ENCODE results near the gene AGMO.

Gene AGMO

GRCh38 chr7:15389073-15389472, 172.7 kb downstream of the AGMO start:
- no peak for DNase-seq

DNA sequence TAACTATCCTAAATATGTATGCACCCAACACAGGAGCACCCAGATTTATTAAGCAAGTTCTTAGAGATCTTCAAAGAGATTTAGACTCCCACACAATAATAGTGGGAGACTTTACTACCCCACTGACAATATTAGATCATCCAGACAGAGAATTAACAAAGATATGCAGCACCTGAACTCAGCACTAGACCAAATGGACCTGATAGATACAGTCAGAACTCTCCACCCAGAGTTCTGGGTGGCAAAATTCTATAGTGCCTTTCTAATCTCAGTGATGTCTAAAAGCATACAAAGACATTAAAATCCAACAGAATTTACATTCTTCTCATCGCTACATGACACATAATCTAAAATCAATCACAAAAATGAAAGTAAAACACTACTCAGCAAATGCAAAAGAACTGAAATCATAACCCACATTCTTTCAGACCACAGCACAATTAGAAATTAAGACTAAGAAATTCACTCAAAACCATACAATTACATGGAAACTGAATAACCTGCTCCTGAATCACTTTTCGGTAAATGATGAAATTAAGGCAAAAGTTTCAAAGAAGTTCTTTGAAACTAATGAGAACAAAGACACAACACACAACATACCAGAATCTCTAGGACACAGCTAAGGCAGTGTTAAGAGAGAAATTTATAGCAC, 183.2 kb downstream of the AGMO start:
- no peak for DNase-seq

DNA sequence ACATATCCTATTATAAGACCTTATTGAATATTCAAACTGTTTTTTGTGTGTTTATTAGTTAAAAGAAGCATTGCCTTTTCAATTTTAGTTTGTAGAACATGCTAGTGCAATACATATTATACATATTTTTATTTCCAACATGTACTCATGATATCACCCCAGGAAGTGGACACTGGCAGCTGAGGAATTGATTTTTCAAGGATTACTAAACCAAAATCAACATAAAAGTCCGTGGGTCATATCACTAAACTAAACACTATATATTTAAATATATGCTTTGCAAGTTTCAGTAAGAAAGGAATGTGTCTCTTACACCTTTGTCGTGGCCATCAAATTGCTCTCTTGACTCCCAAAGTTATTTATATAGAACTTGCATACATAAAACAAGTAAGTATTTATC, 185.2 kb downstream of the AGMO start:
- DNase-seq, result no peak

DNA sequence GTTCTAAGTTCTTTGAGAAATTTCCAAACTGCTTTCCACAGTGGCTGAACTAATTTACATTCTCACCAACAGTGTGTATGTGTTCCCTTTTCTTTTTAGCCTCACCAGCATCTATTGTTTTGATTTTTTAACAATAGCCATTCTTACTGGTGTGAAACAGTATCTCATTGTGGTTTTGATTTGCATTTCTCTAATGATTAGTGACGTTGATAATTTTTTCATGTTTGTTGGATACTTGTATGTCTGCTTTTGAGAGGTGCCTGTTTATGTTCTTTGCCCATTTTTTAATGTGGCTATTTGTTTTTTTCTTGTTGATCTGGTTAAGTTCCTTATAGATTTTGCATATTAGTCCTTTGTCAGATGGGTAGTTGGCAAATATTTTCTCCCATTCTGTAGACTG, 191.4 kb downstream of the AGMO start:
- DNase-seq, result no peak

- DNase-seq, result no peak
Measured at GRCh38 chr7:15368653-15369052, 193.2 kb downstream of the AGMO start.

- no peak for DNase-seq
Measured at GRCh38 chr7:15367897-15368296, 193.9 kb downstream of the AGMO start.

GRCh38 chr7:15358112-15358511, 203.7 kb downstream of the AGMO start:
- no peak for DNase-seq

- DNase-seq, result no peak
Measured at GRCh38 chr7:15352421-15353206, 209.2 kb downstream of the AGMO start.

- DNase-seq, result no peak
Measured at GRCh38 chr7:15345216-15345615, 216.6 kb downstream of the AGMO start.

GRCh38 chr7:15341817-15342216, 220.0 kb downstream of the AGMO start:
- DNase-seq, result no peak

- DNase-seq, result no peak
Measured at GRCh38 chr7:15336146-15336545, 225.7 kb downstream of the AGMO start.

- no peak for DNase-seq
Measured at GRCh38 chr7:15335390-15335789, 226.4 kb downstream of the AGMO start.

DNA sequence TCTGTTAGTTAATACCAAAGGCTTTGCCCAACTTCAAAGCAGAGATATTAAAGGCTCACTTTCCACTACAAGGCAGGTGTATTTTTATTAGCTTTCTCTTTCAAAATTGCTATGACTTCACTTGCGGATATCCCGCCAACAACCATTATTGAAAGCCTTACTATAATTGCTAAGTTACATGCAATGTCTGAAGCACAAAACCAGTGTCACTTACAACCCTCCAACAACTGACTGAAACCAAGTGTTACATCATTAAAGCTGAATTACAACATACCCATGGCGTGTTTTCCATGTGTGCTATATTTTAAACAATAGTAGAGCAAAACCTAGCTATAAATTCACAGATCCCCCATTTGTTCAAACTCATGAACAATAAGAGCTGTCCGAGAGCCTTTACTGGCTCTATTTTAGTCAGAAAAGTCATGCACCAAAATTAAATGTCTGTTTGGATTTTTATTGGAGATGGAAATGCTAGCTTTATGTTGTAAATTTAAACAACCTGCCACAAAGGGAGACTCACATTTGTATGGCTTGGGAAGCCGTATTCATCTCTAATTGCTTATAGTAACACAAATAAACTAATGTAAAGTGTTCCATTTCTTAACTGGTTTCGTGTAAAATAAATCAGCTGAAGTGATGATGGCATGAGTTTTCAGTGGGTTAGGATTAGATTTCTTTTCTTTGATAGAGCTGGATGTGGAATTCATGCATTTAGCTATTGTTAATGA, 227.1 kb downstream of the AGMO start:
- DNase-seq, result no peak

DNA sequence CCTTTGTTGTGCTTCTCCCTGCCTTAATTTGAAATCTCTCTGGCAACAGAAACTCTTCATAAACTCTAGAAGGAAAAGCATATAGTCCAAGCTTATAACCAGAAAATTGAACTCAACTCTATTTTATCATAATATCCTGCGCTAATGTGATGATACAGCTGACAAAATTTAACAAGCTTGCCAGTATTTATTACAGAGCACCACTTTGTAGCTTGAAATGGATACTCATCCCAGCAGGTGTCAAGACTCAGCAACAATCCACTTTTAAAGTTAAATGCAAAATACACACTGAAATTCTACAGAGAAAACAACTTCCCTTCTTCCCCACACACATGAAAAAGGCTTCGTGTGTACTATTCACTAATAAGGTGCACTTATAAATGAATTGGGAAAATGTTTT, 228.9 kb downstream of the AGMO start:
- no peak for DNase-seq

DNA sequence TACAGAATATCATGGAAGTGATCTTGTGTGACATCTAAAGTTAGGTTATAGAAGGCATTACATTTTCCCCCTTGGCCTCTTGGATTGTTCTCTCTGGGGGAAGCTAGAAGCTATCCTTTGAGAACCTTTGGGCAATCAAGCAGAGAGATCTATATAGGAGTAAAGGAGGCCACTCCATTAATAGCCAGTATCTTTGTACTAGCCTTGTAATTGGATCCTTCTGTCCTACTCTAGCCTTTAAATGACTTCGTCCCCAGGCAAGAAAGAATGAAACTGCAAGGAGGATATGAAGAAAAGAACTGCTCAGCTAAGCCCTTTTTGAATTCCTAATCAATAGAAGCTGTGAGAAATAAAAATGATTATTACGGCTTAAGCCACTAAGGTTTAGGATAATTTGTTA, 230.9 kb downstream of the AGMO start:
- DNase-seq, result no peak

GRCh38 chr7:15327001-15327400, 234.8 kb downstream of the AGMO start:
- DNase-seq, result no peak

DNA sequence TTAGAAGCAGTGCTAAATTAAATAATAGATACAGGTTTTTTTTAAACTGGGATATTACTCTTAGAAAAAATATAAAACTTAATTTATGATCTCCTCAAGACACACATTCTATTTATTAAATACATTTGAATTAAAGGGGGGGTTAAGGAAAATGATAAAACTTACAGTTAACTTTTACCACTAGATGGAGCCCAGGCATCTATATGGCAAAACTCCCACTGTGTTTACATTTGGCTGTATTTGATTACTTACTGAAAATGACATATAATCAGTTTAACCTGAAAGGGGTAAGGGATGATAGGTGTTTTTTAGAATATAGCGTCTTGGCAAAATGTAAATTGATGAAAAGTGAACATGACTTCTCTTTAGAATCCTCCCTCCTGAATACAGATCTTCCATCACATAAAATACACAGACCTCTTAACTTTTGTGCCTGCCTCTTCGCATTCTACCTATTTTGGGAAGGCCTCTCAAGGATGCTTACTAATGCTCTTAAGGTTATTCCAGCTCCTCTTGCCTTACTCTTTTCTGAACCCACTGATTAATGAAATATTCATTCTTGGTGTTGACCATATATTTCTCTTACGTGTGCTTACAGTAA, 235.7 kb downstream of the AGMO start:
- no peak for DNase-seq

- no peak for DNase-seq
Measured at GRCh38 chr7:15323550-15323949, 238.3 kb downstream of the AGMO start.

DNA sequence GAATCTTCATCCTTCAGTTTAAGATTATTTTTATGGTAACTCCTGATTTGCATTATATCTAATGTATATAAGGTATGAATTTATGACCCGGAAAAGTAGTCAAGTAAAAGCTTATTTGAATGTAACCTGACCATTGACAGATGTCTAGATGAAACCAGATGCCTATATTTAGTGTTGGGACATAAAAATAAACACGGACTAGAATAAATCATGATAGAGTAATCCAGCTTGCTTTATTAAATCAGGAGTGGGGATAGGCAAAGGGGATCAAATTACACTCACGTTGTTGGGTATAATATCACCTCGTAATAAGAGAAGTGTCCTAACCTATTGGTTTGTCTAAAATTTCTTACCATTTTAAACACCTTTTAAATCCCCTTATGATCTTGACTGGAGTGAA, 244.6 kb downstream of the AGMO start:
- DNase-seq, result no peak

- DNase-seq, result no peak
Measured at GRCh38 chr7:15315678-15316077, 246.1 kb downstream of the AGMO start.

DNA sequence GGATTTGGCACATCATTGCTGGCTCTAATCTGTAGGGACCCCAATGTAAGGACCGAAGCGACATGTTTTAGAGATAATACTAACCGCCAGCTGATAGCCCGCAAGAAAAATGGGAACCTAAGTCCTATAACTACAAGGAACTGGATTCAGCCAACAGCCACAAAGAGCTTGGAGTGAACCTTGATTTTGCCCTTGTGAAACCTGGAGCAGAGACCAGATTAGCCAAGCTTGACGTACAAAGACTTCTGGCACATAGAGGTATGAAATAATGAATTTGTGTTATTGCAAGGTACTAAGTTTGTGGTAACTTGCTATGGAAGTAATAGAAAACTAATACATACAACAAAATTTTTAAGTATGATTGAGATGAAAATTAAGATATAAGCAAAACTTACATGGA, 246.9 kb downstream of the AGMO start:
- no peak for DNase-seq

DNA sequence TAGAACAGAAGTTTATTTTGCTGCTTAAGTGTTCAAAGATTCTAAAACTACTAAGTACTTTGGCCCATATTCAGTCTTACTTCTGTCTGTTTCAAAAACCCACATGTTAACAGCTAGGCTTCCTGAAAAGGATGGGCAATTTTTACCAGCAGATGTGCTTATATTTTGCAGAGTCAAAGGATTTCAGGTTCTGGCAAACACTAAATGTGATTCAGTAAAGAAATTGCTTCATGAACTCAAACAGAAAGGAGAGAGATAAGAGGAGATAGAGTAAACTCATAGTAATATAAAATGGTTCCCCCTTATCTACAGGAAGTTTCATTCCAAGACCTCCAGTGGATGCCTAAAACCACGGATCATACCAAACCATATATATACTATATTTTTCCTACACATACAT, 248.5 kb downstream of the AGMO start:
- DNase-seq, result no peak

- DNase-seq, result no peak
Measured at GRCh38 chr7:15309872-15310271, 251.9 kb downstream of the AGMO start.

DNA sequence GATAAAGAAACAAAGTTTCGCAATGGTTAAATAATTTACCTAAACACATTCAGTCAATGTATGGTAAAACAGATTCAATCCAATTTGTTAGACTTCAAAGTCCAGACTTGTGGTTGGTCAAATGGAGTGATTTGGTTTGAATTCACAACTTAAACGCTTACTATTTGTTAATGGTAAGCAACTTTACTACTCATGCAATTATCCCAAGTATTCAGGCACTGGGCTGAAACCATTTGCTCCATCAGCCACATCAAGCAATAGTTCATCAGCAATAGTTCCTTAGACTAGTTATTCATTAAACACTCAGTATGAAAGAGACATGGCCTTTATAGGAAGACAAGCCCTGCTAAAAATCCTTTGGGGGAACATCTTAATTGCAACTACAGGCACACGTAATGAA, 253.0 kb downstream of the AGMO start:
- no peak for DNase-seq
